ENCODE measurements around the gene ATIC.

- no peak for TF ChIP-seq CTCF (IDR thresholded peaks at IDR 0.05)
- no peak for TF ChIP-seq POLR2A (IDR thresholded peaks at IDR 0.05)
These were observed 31.5 kb upstream of the ATIC start for GRCh38 chr2:215280326-215280725.
